Measurements from ENCODE around the gene CEP164.

DNA sequence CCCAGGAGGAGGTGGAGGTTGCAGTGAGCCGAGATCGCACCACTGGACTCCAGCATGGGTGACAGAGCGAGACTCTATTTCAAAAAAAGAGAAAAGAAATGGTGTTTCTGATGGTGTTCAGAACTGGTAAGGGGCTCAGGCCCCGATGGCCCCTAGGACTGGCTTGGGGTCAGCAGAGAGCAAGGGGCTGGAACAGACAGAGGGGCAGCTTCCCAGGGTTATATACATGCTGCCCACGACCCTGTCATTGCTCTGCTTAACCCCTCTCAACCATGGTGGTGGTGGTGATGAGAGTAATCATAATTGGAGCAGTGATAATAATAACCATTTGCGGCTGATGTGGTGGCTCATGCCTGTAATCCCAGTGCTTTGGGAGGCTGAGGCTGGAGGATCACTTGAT is 79.4 kb downstream of the CEP164 start:
- TF ChIP-seq TAF1 (IDR thresholded peaks at IDR 0.05; ENCODE audit: low read depth, low read length) (no peak), SAP30 (IDR thresholded peaks at IDR 0.05; ENCODE audit: insufficient read depth, insufficient replicate concordance, low read length) (no peak), GABPA (IDR thresholded peaks at IDR 0.05; ENCODE audit: borderline replicate concordance, insufficient read depth, low read length) (no peak), ZNF274 (IDR thresholded peaks at IDR 0.05; ENCODE audit: borderline replicate concordance, extremely low read depth, low read length) (no peak), CHD2 (IDR thresholded peaks at IDR 0.05; ENCODE audit: low read length) (no peak), EZH2 (IDR thresholded peaks at IDR 0.05; ENCODE audit: low read depth, low read length, severe bottlenecking) (no peak), POLR2A (IDR thresholded peaks at IDR 0.05; ENCODE audit: control extremely low read depth in 1 of 2, low read depth in 2 of 2, low read length in 2 of 2) (no peak), POLR2AphosphoS5 (IDR thresholded peaks at IDR 0.05; ENCODE audit: low read depth, low read length) (no peak), NRF1 (IDR thresholded peaks at IDR 0.05; ENCODE audit: low read depth, low read length) (no peak), SRF (IDR thresholded peaks at IDR 0.05; ENCODE audit: low read depth, low read length) (no peak)
- TF ChIP-seq, protein P1, sequence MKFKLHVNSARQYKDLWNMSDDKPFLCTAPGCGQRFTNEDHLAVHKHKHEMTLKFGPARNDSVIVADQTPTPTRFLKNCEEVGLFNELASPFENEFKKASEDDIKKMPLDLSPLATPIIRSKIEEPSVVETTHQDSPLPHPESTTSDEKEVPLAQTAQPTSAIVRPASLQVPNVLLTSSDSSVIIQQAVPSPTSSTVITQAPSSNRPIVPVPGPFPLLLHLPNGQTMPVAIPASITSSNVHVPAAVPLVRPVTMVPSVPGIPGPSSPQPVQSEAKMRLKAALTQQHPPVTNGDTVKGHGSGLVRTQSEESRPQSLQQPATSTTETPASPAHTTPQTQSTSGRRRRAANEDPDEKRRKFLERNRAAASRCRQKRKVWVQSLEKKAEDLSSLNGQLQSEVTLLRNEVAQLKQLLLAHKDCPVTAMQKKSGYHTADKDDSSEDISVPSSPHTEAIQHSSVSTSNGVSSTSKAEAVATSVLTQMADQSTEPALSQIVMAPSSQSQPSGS (IDR thresholded peaks at IDR 0.05; ENCODE audit: low read length) = no peak
- TF ChIP-seq, protein P2, sequence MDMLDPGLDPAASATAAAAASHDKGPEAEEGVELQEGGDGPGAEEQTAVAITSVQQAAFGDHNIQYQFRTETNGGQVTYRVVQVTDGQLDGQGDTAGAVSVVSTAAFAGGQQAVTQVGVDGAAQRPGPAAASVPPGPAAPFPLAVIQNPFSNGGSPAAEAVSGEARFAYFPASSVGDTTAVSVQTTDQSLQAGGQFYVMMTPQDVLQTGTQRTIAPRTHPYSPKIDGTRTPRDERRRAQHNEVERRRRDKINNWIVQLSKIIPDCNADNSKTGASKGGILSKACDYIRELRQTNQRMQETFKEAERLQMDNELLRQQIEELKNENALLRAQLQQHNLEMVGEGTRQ (IDR thresholded peaks at IDR 0.05; ENCODE audit: low read length) = no peak
- TF ChIP-seq, protein P3, sequence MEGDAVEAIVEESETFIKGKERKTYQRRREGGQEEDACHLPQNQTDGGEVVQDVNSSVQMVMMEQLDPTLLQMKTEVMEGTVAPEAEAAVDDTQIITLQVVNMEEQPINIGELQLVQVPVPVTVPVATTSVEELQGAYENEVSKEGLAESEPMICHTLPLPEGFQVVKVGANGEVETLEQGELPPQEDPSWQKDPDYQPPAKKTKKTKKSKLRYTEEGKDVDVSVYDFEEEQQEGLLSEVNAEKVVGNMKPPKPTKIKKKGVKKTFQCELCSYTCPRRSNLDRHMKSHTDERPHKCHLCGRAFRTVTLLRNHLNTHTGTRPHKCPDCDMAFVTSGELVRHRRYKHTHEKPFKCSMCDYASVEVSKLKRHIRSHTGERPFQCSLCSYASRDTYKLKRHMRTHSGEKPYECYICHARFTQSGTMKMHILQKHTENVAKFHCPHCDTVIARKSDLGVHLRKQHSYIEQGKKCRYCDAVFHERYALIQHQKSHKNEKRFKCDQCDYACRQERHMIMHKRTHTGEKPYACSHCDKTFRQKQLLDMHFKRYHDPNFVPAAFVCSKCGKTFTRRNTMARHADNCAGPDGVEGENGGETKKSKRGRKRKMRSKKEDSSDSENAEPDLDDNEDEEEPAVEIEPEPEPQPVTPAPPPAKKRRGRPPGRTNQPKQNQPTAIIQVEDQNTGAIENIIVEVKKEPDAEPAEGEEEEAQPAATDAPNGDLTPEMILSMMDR (IDR thresholded peaks at IDR 0.05; ENCODE audit: control extremely low read depth in 1 of 3, insufficient read depth in 1 of 3, low read depth in 1 of 3, low read length in 3 of 3) = no peak
